Adipocyte (in vitro differentiated cells): Measurements from ENCODE around the gene RNF121.

Experiments
- DNase-seq: peaks from one replicate; pipeline ENCODE4 v3.0.0-alpha.2; 2015; ENCODE audit warnings: low read depth
- H3K27me3 ChIP-seq: replicated peaks from 2 replicates; pipeline ENCODE4 v1.7.0; 2013; ENCODE audit warnings: mild to moderate bottlenecking, low read length, moderate library complexity; ENCODE audit not compliant: control insufficient read depth, insufficient read depth
- H3K36me3 ChIP-seq: 2 replicates; pipeline ENCODE4 v1.7.0; 2013; ENCODE audit warnings: low read length, mild to moderate bottlenecking, moderate library complexity; ENCODE audit not compliant: control insufficient read depth, insufficient read depth, severe bottlenecking
- H3K4me1 ChIP-seq: 2 replicates; pipeline ENCODE4 v1.7.0; 2013; ENCODE audit warnings: mild to moderate bottlenecking, low read length, moderate library complexity; ENCODE audit not compliant: control insufficient read depth, insufficient read depth
- H3K4me3 ChIP-seq: 2 replicates; pipeline ENCODE4 v1.7.0; 2013; ENCODE audit warnings: mild to moderate bottlenecking, low read length, moderate library complexity
- H3K9ac ChIP-seq: 2 replicates; pipeline ENCODE4 v1.7.0; 2013; ENCODE audit warnings: mild to moderate bottlenecking, low read length, moderate library complexity
- H3K9me3 ChIP-seq: 2 replicates; pipeline ENCODE4 v1.7.0; 2013; ENCODE audit warnings: mild to moderate bottlenecking, low read length, moderate library complexity; ENCODE audit not compliant: control insufficient read depth

Gene RNF121

GRCh38 chr11:72026090-72026489 lies 97.2 kb downstream of the RNF121 start:
- Histone ChIP-seq H3K9ac (peak overlapping the region; percentile 60), H3K9me3 (no peaks in the 10 kb centered on the region), H3K4me3 (no peak overlapping the region), H3K4me1 (peaks cover 22% of the 10 kb centered on the region), H3K27me3 (no peaks in the 10 kb centered on the region), H3K36me3 (peaks cover 83% of the 10 kb centered on the region)
- DNase-seq = no peak

- Histone ChIP-seq H3K27me3 (no peaks in the 10 kb centered on the region), H3K9me3 (no peaks in the 10 kb centered on the region), H3K4me1 (peaks cover 17% of the 10 kb centered on the region), H3K4me3 (no peak overlapping the region), H3K9ac (no peak overlapping the region), H3K36me3 (peaks cover 84% of the 10 kb centered on the region)
- no peak for DNase-seq
Measured at GRCh38 chr11:72030472-72031045, 101.7 kb downstream of the RNF121 start.

GRCh38 chr11:72036687-72037086 lies 107.8 kb downstream of the RNF121 start:
- H3K4me1 ChIP-seq = peaks cover 41% of the 10 kb centered on the region
- H3K4me3 ChIP-seq = no peak overlapping the region
- DNase-seq = no peak
- no peaks in the 10 kb centered on the region for H3K9me3 ChIP-seq
- no peak overlapping the region for H3K9ac ChIP-seq
- peaks cover 31% of the 10 kb centered on the region for H3K36me3 ChIP-seq
- H3K27me3 ChIP-seq = no peaks in the 10 kb centered on the region

GRCh38 chr11:72037554-72038311 lies 108.9 kb downstream of the RNF121 start:
- DNase-seq = peak; percentile 41
- H3K27me3 ChIP-seq = no peaks in the 10 kb centered on the region
- H3K4me1 ChIP-seq = peaks cover 48% of the 10 kb centered on the region
- H3K4me3 ChIP-seq = peak overlapping the region; percentile 93
- H3K9ac ChIP-seq = peak overlapping the region; percentile 94
- H3K9me3 ChIP-seq = no peaks in the 10 kb centered on the region
- H3K36me3 ChIP-seq = peaks cover 24% of the 10 kb centered on the region

- peak overlapping the region; percentile 94 for H3K9ac ChIP-seq
- no peaks in the 10 kb centered on the region for H3K9me3 ChIP-seq
- H3K4me1 ChIP-seq = peaks cover 48% of the 10 kb centered on the region
- H3K27me3 ChIP-seq = no peaks in the 10 kb centered on the region
- peak overlapping the region; percentile 93 for H3K4me3 ChIP-seq
- H3K36me3 ChIP-seq = peaks cover 16% of the 10 kb centered on the region
- DNase-seq = peak; percentile 93
Measured at GRCh38 chr11:72038491-72038890, 109.6 kb downstream of the RNF121 start.

GRCh38 chr11:72039031-72039855 lies 110.4 kb downstream of the RNF121 start:
- Histone ChIP-seq H3K27me3 (no peaks in the 10 kb centered on the region), H3K9me3 (no peaks in the 10 kb centered on the region), H3K4me1 (peaks cover 48% of the 10 kb centered on the region), H3K9ac (peak overlapping the region; percentile 94), H3K36me3 (peaks cover 9% of the 10 kb centered on the region), H3K4me3 (peak overlapping the region; percentile 93)
- DNase-seq = peak; percentile 81

- Histone ChIP-seq H3K9ac (peak overlapping the region; percentile 94), H3K4me1 (peaks cover 51% of the 10 kb centered on the region), H3K9me3 (no peaks in the 10 kb centered on the region), H3K4me3 (peak overlapping the region; percentile 93), H3K27me3 (no peaks in the 10 kb centered on the region), H3K36me3 (peaks cover 3% of the 10 kb centered on the region)
- peak; percentile 19 for DNase-seq
Measured at GRCh38 chr11:72039856-72040401, 111.1 kb downstream of the RNF121 start.

- H3K4me3 ChIP-seq = peak overlapping the region; percentile 93
- H3K4me1 ChIP-seq = peaks cover 59% of the 10 kb centered on the region
- no peaks in the 10 kb centered on the region for H3K27me3 ChIP-seq
- H3K9me3 ChIP-seq = no peaks in the 10 kb centered on the region
- H3K9ac ChIP-seq = peak overlapping the region; percentile 94
- DNase-seq = peak; percentile 96
- H3K36me3 ChIP-seq = no peaks in the 10 kb centered on the region
Measured at GRCh38 chr11:72040491-72041363, 111.9 kb downstream of the RNF121 start.

- no peaks in the 10 kb centered on the region for H3K36me3 ChIP-seq
Measured at GRCh38 chr11:72041364-72042063, 112.7 kb downstream of the RNF121 start.

More at GRCh38 chr11:72041364-72042063, 112.7 kb downstream of the RNF121 start:
- H3K9ac ChIP-seq = peak overlapping the region; percentile 94
- H3K4me1 ChIP-seq = peaks cover 64% of the 10 kb centered on the region
- no peaks in the 10 kb centered on the region for H3K27me3 ChIP-seq
- H3K9me3 ChIP-seq = no peaks in the 10 kb centered on the region
- H3K4me3 ChIP-seq = peak overlapping the region; percentile 93
- peak; percentile 91 for DNase-seq
